ENCODE measurements around the gene ADAMTS14. TPM values are rescaled to one million over a fixed set of nuclear protein-coding genes. Genes with fewer than 3 reads are reported as not detected.

ADAMTS14 gene
- total RNA-seq, 1 experiment from 2014 or later = 0.91 TPM

GRCh38 chr10:70704211-70704610 lies 31.9 kb downstream of the ADAMTS14 start:
- Histone ChIP-seq H3K9me2 (replicated peaks; ENCODE audit: low read length) (no peaks in the 10 kb centered on the region), H3K36me3 (ENCODE audit: low read depth, low read length) (no peaks in the 10 kb centered on the region), H3K27me3 (ENCODE audit: low read length) (no peaks in the 10 kb centered on the region), H3K79me2 (ENCODE audit: low read length) (no peaks in the 10 kb centered on the region), H3K4me3 (ENCODE audit: low read length) (no peak overlapping the region), H3K9me3 (ENCODE audit: low read length) (no peaks in the 10 kb centered on the region), H2AFZ (ENCODE audit: low read length) (no peak overlapping the region), H3F3A (ENCODE audit: low read length, unreplicated experiment) (no peaks in the 10 kb centered on the region), H3K27ac (ENCODE audit: low read length) (no peak overlapping the region), H3K4me1 (ENCODE audit: insufficient read depth, low read length) (0 out of 2 replicates have a peak, but pooled peaks cover 5% of the 10 kb centered on the region), H3K9ac (ENCODE audit: low read length) (no peak overlapping the region), H4K20me1 (ENCODE audit: low read length) (no peaks in the 10 kb centered on the region), H3K4me2 (ENCODE audit: low read length) (no peak overlapping the region)
- ATAC-seq (no peak), DNase-seq (no peak)
- ChIA-PET CTCF (no interaction called here), POLR2A (ENCODE audit: unreplicated experiment) (no interaction called here)
- BruUV-seq (replicated peaks) = no TSS peak
- intact Hi-C loops (cut with micrococcal nuclease) = no loop called here
- TF ChIP-seq CTCF (conservative IDR thresholded peaks at IDR 0.05; ENCODE audit: low read depth, low read length) = no peak

GRCh38 chr10:70705121-70705861 lies 33.0 kb downstream of the ADAMTS14 start:
- ATAC-seq = no peak
- H3K36me3 ChIP-seq (ENCODE audit: low read depth, low read length) = no peaks in the 10 kb centered on the region
- intact Hi-C loops (cut with micrococcal nuclease) = no loop called here
- H3K79me2 ChIP-seq (ENCODE audit: low read length) = no peaks in the 10 kb centered on the region
- no peak for TF ChIP-seq EZH2 (IDR thresholded peaks at IDR 0.05; ENCODE audit: low read length, unreplicated experiment)
- no peak for TF ChIP-seq EZH2phosphoT487 (IDR thresholded peaks at IDR 0.05; ENCODE audit: borderline replicate concordance, low read length)
- TF ChIP-seq CTCF (conservative IDR thresholded peaks at IDR 0.05; ENCODE audit: low read depth, low read length) = no peak
- H3K9me3 ChIP-seq (ENCODE audit: low read length) = no peaks in the 10 kb centered on the region
- no peaks in the 10 kb centered on the region for H3K27me3 ChIP-seq (ENCODE audit: low read length)
- H3F3A ChIP-seq (ENCODE audit: low read length, unreplicated experiment) = no peaks in the 10 kb centered on the region
- H4K20me1 ChIP-seq (ENCODE audit: low read length) = no peaks in the 10 kb centered on the region
- BruUV-seq (replicated peaks) = no TSS peak
- no peaks in the 10 kb centered on the region for H3K9me2 ChIP-seq (replicated peaks; ENCODE audit: low read length)
- DNase-seq = no peak
- no peak overlapping the region for H3K4me3 ChIP-seq (ENCODE audit: low read length)
- no peaks in the 10 kb centered on the region for H3K4me1 ChIP-seq (ENCODE audit: insufficient read depth, low read length)
- CTCF ChIA-PET = no interaction called here
- no peak overlapping the region for H3K27ac ChIP-seq (ENCODE audit: low read length)
- no peak overlapping the region for H3K9ac ChIP-seq (ENCODE audit: low read length)
- POLR2A ChIA-PET (ENCODE audit: unreplicated experiment) = no interaction called here
- no peak overlapping the region for H2AFZ ChIP-seq (ENCODE audit: low read length)
- H3K4me2 ChIP-seq (ENCODE audit: low read length) = no peak overlapping the region

- Histone ChIP-seq H3K4me2 (ENCODE audit: low read length) (no peak overlapping the region), H3K79me2 (ENCODE audit: low read length) (no peaks in the 10 kb centered on the region), H3K9ac (ENCODE audit: low read length) (no peak overlapping the region), H3K36me3 (ENCODE audit: low read depth, low read length) (no peaks in the 10 kb centered on the region), H3K4me3 (ENCODE audit: low read length) (no peak overlapping the region), H3K9me2 (replicated peaks; ENCODE audit: low read length) (no peaks in the 10 kb centered on the region), H3K27me3 (ENCODE audit: low read length) (no peaks in the 10 kb centered on the region), H3F3A (ENCODE audit: low read length, unreplicated experiment) (no peaks in the 10 kb centered on the region), H3K9me3 (ENCODE audit: low read length) (no peaks in the 10 kb centered on the region), H2AFZ (ENCODE audit: low read length) (no peak overlapping the region), H4K20me1 (ENCODE audit: low read length) (no peaks in the 10 kb centered on the region), H3K27ac (ENCODE audit: low read length) (no peak overlapping the region), H3K4me1 (ENCODE audit: insufficient read depth, low read length) (peaks cover 6% of the 10 kb centered on the region)
- CTCF ChIA-PET = no interaction called here
- no peak for DNase-seq
- TF ChIP-seq EZH2phosphoT487 (IDR thresholded peaks at IDR 0.05; ENCODE audit: borderline replicate concordance, low read length) (no peak), EZH2 (IDR thresholded peaks at IDR 0.05; ENCODE audit: low read length, unreplicated experiment) (no peak), CTCF (conservative IDR thresholded peaks at IDR 0.05; ENCODE audit: low read depth, low read length) (no peak)
- BruUV-seq (replicated peaks) = no TSS peak
- intact Hi-C loops (cut with micrococcal nuclease) = no loop called here
- POLR2A ChIA-PET (ENCODE audit: unreplicated experiment) = no interaction called here
- ATAC-seq = no peak
These were observed 38.9 kb downstream of the ADAMTS14 start for GRCh38 chr10:70711177-70711576.

Data from PC-3 (cell line).